B cell (primary cell): Measurements from ENCODE around the gene PIN1.

Source experiments
- EZH2 ChIP-seq: IDR thresholded peaks from 2 replicates; pipeline ENCODE4 v1.6.1; 2012; ENCODE audit warnings: borderline replicate concordance, low read depth, mild to moderate bottlenecking, moderate library complexity, low read length; ENCODE audit not compliant: insufficient read depth, poor library complexity, severe bottlenecking
- TF ChIP-seq, protein P1 (sequence below): fragments of 200-600 bp; IDR thresholded peaks from one replicate; pipeline ENCODE4 v1.8.0; 2022; ENCODE audit warnings: antibody characterized with exemption, mild to moderate bottlenecking

- TF ChIP-seq, protein P1, sequence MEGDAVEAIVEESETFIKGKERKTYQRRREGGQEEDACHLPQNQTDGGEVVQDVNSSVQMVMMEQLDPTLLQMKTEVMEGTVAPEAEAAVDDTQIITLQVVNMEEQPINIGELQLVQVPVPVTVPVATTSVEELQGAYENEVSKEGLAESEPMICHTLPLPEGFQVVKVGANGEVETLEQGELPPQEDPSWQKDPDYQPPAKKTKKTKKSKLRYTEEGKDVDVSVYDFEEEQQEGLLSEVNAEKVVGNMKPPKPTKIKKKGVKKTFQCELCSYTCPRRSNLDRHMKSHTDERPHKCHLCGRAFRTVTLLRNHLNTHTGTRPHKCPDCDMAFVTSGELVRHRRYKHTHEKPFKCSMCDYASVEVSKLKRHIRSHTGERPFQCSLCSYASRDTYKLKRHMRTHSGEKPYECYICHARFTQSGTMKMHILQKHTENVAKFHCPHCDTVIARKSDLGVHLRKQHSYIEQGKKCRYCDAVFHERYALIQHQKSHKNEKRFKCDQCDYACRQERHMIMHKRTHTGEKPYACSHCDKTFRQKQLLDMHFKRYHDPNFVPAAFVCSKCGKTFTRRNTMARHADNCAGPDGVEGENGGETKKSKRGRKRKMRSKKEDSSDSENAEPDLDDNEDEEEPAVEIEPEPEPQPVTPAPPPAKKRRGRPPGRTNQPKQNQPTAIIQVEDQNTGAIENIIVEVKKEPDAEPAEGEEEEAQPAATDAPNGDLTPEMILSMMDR = no peak
- TF ChIP-seq EZH2 = no peak
Measured at GRCh38 chr19:9808855-9809824, 26.0 kb upstream of the PIN1 start.
